Liver (tissue), 9 donors: Measurements from ENCODE around the gene C3orf20. TPM values are rescaled to one million over a fixed set of nuclear protein-coding genes. Genes with fewer than 3 reads are reported as not detected.

ENCODE experiments used
- DNase-seq: peaks from one replicate; pipeline ENCODE4 v3.0.0-alpha.2; 2017; ENCODE audit warnings: low spot score
- H3K27ac ChIP-seq, 2 donors: one replicate each; pipeline ENCODE4 v1.7.0; 2013; ENCODE audit warnings: inconsistent platforms in 2 of 2, low read length in 2 of 2, control low read depth in 1 of 2, low read depth in 1 of 2, mild to moderate bottlenecking in 1 of 2
- H3K27me3 ChIP-seq, 4 donors: one replicate each; pipeline versions ENCODE4 v1.6.1 to v1.7.0; 2013; ENCODE audit warnings: low read length in 3 of 4, inconsistent platforms in 1 of 4, mild to moderate bottlenecking in 1 of 4, moderate library complexity in 1 of 4; ENCODE audit not compliant: control insufficient read depth in 4 of 4, insufficient read depth in 4 of 4
- H3K36me3 ChIP-seq, 4 donors: one replicate each; pipeline versions ENCODE4 v1.6.1 to v1.7.0; 2013; ENCODE audit warnings: low read length in 3 of 4, mild to moderate bottlenecking in 3 of 4, low read depth in 1 of 4, moderate library complexity in 1 of 4; ENCODE audit not compliant: control insufficient read depth in 4 of 4, insufficient read depth in 3 of 4
- H3K4me1 ChIP-seq, 4 donors: one replicate each; pipeline versions ENCODE4 v1.6.1 to v1.7.0; 2013; ENCODE audit warnings: low read length in 3 of 4, mild to moderate bottlenecking in 3 of 4, moderate library complexity in 1 of 4; ENCODE audit not compliant: control insufficient read depth in 4 of 4, insufficient read depth in 4 of 4
- H3K4me3 ChIP-seq, 3 donors: one replicate each; pipeline versions ENCODE4 v1.6.1 to v1.7.0; 2013; ENCODE audit warnings: low read length in 3 of 3, control low read depth in 1 of 3, low read depth in 1 of 3, mild to moderate bottlenecking in 1 of 3
- H3K9ac ChIP-seq, 2 donors: one replicate each; pipeline ENCODE4 v1.7.0; 2013; ENCODE audit warnings: low read length in 2 of 2, mild to moderate bottlenecking in 2 of 2, moderate library complexity in 2 of 2, control low read depth in 1 of 2, low read depth in 1 of 2
- H3K9me3 ChIP-seq, 4 donors: one replicate each; pipeline versions ENCODE4 v1.6.1 to v1.7.0; 2013; ENCODE audit warnings: low read length in 3 of 4; ENCODE audit not compliant: control insufficient read depth in 4 of 4
- HNF4G ChIP-seq: IDR thresholded peaks from 2 replicates; pipeline ENCODE4 v1.6.1; 2016; ENCODE audit warnings: antibody characterized with exemption
- JUND ChIP-seq, 2 donors: IDR thresholded peaks; 2 replicates each; pipeline ENCODE4 v1.6.1; 2016; ENCODE audit warnings: antibody characterized with exemption in 2 of 2
- NR2F2 ChIP-seq: IDR thresholded peaks from 2 replicates; pipeline ENCODE4 v1.6.1; 2016; ENCODE audit warnings: antibody characterized with exemption
- RAD21 ChIP-seq, 2 donors: IDR thresholded peaks; 2 replicates each; pipeline ENCODE4 v1.6.1; 2016; ENCODE audit warnings: antibody characterized with exemption in 2 of 2, mild to moderate bottlenecking in 2 of 2
- RXRA ChIP-seq, 2 donors: IDR thresholded peaks; 2 replicates each; pipeline ENCODE4 v1.6.1; 2017 to 2018; ENCODE audit warnings: antibody characterized with exemption in 2 of 2, mild to moderate bottlenecking in 1 of 2
- TAF1 ChIP-seq: conservative IDR thresholded peaks from 2 replicates; pipeline ENCODE4 v1.6.1; 2016; ENCODE audit warnings: antibody characterized with exemption, mild to moderate bottlenecking
- ZBTB33 ChIP-seq: IDR thresholded peaks from 2 replicates; pipeline ENCODE4 v1.6.1; 2016; ENCODE audit warnings: antibody characterized with exemption
- WGBS: extraction: QIAGEN DNeasy Blood & Tissue Kit; methylation state at CpG from one replicate; pipeline ENCODE4 v1.1.7; 2013; 5-methylcytosine and 5-hydroxymethylcytosine counted together
- polyA plus RNA-seq, 2 donors: library from polyadenylated mRNA; stranded (reverse) in 1 of 2; unstranded in 1 of 2; fragments of 200-250 nt in 1 of 2; fragments of >200 nt in 1 of 2; fragmentation: Nextera tagmentation in 1 of 2; extraction: Ambion mirVana in 1 of 2; gene quantifications; one replicate each; pipeline versions ENCODE4 v1.2.1 to v1.2.3, GENCODE V29; 2013 to 2015
- total RNA-seq, 2 donors: library from RNA; depleted of rRNA; stranded (reverse); fragments of >200 nt; gene quantifications; one replicate each; pipeline ENCODE4 v1.2.3, GENCODE V29; 2014
- TF ChIP-seq, protein P1 (sequence below): IDR thresholded peaks from 2 replicates; pipeline ENCODE4 v1.6.1; 2016; ENCODE audit warnings: antibody characterized with exemption, mild to moderate bottlenecking
- TF ChIP-seq, protein P2 (sequence below): fragments of 150-350 bp; IDR thresholded peaks from 2 replicates; pipeline ENCODE4 v1.5.1; 2017; ENCODE audit warnings: improper control_type of control experiment, low read depth, low read length; ENCODE audit not compliant: missing input control
- TF ChIP-seq, protein P3 (sequence below): IDR thresholded peaks from 2 replicates; pipeline ENCODE4 v1.6.1; 2016; ENCODE audit warnings: antibody characterized with exemption
- donor health status: healthy.
- donor health status: healthy.
- donor health status: healthy.
- donor health status: healthy.
- donor health status: healthy.

The C3orf20 gene
- total and polyA plus RNA-seq, 4 donors: 0.05 to 0.08 TPM; not detected in 2

DNA sequence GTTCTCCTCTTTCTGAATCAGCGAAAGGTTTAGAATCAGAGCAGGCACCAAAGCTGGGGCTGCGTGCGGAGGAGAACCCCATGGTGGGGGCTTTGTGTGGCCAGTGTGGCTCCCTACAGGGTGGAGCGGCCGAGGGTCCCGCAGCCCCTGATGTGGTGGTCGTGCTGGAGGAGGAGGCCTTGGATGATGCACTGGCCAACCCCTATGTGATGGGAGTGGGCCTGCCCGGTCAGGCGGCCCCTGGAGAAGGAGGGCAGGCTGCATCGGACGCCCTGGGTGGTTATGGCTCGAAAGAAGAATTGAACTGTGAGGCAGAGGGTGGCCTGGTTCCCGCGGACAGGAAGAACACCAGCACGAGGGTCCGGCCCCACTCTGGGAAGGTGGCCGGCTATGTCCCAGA, 145.2 kb downstream of the C3orf20 start:
- WGBS: 93% methylated on average over 17 of the region's 17 CpGs
- Histone ChIP-seq H3K27me3 (no peaks in the 10 kb centered on the region), H3K27ac (no peak overlapping the region), H3K4me3 (no peak overlapping the region), H3K9me3 (no peaks in the 10 kb centered on the region), H3K9ac (no peak overlapping the region), H3K4me1 (peaks cover 0 to 5% (median 0%) of the 10 kb centered on the region in 4 donors), H3K36me3 (no peaks in the 10 kb centered on the region)
- TF ChIP-seq ZBTB33 (no peak), JUND (IDR thresholded peaks at IDR 0.05) (no peak), HNF4G (no peak), RXRA (IDR thresholded peaks at IDR 0.05) (no peak), NR2F2 (no peak), RAD21 (IDR thresholded peaks at IDR 0.05) (no peak), TAF1 (no peak)
- TF ChIP-seq, protein P1, sequence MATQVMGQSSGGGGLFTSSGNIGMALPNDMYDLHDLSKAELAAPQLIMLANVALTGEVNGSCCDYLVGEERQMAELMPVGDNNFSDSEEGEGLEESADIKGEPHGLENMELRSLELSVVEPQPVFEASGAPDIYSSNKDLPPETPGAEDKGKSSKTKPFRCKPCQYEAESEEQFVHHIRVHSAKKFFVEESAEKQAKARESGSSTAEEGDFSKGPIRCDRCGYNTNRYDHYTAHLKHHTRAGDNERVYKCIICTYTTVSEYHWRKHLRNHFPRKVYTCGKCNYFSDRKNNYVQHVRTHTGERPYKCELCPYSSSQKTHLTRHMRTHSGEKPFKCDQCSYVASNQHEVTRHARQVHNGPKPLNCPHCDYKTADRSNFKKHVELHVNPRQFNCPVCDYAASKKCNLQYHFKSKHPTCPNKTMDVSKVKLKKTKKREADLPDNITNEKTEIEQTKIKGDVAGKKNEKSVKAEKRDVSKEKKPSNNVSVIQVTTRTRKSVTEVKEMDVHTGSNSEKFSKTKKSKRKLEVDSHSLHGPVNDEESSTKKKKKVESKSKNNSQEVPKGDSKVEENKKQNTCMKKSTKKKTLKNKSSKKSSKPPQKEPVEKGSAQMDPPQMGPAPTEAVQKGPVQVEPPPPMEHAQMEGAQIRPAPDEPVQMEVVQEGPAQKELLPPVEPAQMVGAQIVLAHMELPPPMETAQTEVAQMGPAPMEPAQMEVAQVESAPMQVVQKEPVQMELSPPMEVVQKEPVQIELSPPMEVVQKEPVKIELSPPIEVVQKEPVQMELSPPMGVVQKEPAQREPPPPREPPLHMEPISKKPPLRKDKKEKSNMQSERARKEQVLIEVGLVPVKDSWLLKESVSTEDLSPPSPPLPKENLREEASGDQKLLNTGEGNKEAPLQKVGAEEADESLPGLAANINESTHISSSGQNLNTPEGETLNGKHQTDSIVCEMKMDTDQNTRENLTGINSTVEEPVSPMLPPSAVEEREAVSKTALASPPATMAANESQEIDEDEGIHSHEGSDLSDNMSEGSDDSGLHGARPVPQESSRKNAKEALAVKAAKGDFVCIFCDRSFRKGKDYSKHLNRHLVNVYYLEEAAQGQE: no peak
- DNase-seq: no peak

- 92% methylated on average over 16 of the region's 16 CpGs for whole genome bisulfite sequencing
- Histone ChIP-seq H3K27me3 (no peaks in the 10 kb centered on the region), H3K9me3 (no peaks in the 10 kb centered on the region), H3K27ac (no peak overlapping the region), H3K4me1 (peaks cover 0 to 5% (median 0%) of the 10 kb centered on the region in 4 donors), H3K36me3 (no peaks in the 10 kb centered on the region), H3K4me3 (no peak overlapping the region), H3K9ac (no peak overlapping the region)
- TF ChIP-seq, protein P2, sequence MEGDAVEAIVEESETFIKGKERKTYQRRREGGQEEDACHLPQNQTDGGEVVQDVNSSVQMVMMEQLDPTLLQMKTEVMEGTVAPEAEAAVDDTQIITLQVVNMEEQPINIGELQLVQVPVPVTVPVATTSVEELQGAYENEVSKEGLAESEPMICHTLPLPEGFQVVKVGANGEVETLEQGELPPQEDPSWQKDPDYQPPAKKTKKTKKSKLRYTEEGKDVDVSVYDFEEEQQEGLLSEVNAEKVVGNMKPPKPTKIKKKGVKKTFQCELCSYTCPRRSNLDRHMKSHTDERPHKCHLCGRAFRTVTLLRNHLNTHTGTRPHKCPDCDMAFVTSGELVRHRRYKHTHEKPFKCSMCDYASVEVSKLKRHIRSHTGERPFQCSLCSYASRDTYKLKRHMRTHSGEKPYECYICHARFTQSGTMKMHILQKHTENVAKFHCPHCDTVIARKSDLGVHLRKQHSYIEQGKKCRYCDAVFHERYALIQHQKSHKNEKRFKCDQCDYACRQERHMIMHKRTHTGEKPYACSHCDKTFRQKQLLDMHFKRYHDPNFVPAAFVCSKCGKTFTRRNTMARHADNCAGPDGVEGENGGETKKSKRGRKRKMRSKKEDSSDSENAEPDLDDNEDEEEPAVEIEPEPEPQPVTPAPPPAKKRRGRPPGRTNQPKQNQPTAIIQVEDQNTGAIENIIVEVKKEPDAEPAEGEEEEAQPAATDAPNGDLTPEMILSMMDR: no peak
- TF ChIP-seq, protein P3, sequence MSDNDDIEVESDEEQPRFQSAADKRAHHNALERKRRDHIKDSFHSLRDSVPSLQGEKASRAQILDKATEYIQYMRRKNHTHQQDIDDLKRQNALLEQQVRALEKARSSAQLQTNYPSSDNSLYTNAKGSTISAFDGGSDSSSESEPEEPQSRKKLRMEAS: no peak
- no peak for TF ChIP-seq TAF1
- TF ChIP-seq NR2F2: no peak
- TF ChIP-seq, protein P1: no peak
- TF ChIP-seq HNF4G: no peak
- no peak for DNase-seq
Observed at GRCh38 chr3:14821151-14821550, 146.2 kb downstream of the C3orf20 start.
